Immature natural killer cell (primary cell): ENCODE results near the gene GATC. TPM values are rescaled to one million over a fixed set of nuclear protein-coding genes. Genes with fewer than 3 reads are reported as not detected.
"Not testable (repeated sequence)": the region's sequence is repeated elsewhere in the genome, so short reads cannot be mapped to it uniquely, and the experiment has no call there.

ENCODE experiments used
- DNase-seq, 3 donors: peaks; one replicate each; pipeline ENCODE4 v3.0.0; 2022; ENCODE audit warnings: mixed read lengths in 1 of 3
- H3K27ac Mint-ChIP-seq, 6 donors: one replicate each; pipeline ENCODE4 v1.8.0; 2020; ENCODE audit warnings: mixed read lengths in 6 of 6, mild to moderate bottlenecking in 5 of 6, inconsistent platforms in 4 of 6, moderate library complexity in 3 of 6
- H3K27me3 Mint-ChIP-seq, 3 donors: one replicate each; pipeline ENCODE4 v1.8.0; 2020 to 2021; ENCODE audit warnings: low read depth in 3 of 3, mild to moderate bottlenecking in 3 of 3, mixed read lengths in 3 of 3, moderate library complexity in 3 of 3, inconsistent platforms in 1 of 3
- H3K36me3 Mint-ChIP-seq, 3 donors: one replicate each; pipeline ENCODE4 v1.8.0; 2020; ENCODE audit warnings: mixed read lengths in 3 of 3, inconsistent platforms in 2 of 3, mild to moderate bottlenecking in 2 of 3
- H3K4me1 Mint-ChIP-seq, 2 donors: one replicate each; pipeline ENCODE4 v1.8.0; 2020; ENCODE audit warnings: inconsistent platforms in 2 of 2, mild to moderate bottlenecking in 2 of 2, mixed read lengths in 2 of 2, moderate library complexity in 1 of 2
- H3K4me3 Mint-ChIP-seq, 5 donors: one replicate each; pipeline ENCODE4 v1.8.0; 2020; ENCODE audit warnings: mild to moderate bottlenecking in 5 of 5, mixed read lengths in 5 of 5, inconsistent platforms in 3 of 5, moderate library complexity in 3 of 5
- H3K9me3 Mint-ChIP-seq, 6 donors: one replicate each; pipeline ENCODE4 v1.8.0; 2020; ENCODE audit warnings: mild to moderate bottlenecking in 6 of 6, mixed read lengths in 6 of 6, inconsistent platforms in 4 of 6, moderate library complexity in 3 of 6
- polyA plus RNA-seq, 3 donors: library from polyadenylated mRNA; unstranded; fragments of 300-500 nt; fragmentation: Illumina TruSeq; gene quantifications; one replicate each; pipeline ENCODE4 v1.2.3, GENCODE V29; 2021

The GATC gene
- polyA plus RNA-seq, 3 donors from 2014 or later: 8.3 to 26.7 (median 23.3) TPM

GRCh38 chr12:120485961-120486881 lies 40.0 kb downstream of the GATC start:
- no peak for DNase-seq
- Mint-ChIP-seq H3K27ac (no peak overlapping the region), H3K36me3 (peaks cover 13 to 24% (median 15%) of the 10 kb centered on the region in 3 donors), H3K9me3 (no peaks in the 10 kb centered on the region), H3K4me3 (no peak overlapping the region), H3K27me3 (peaks cover 0 to 4% (median 2%) of the 10 kb centered on the region in 3 donors), H3K4me1 (peaks cover 36 to 44% of the 10 kb centered on the region in 2 donors)

GRCh38 chr12:120487552-120487951 lies 41.3 kb downstream of the GATC start:
- not testable (repeated sequence) for DNase-seq, H3K4me3 Mint-ChIP-seq, H3K27me3 Mint-ChIP-seq, H3K9me3 Mint-ChIP-seq
- peaks cover 11 to 22% (median 15%) of the 10 kb centered on the region in 3 donors for H3K36me3 Mint-ChIP-seq
- H3K27ac Mint-ChIP-seq: peak overlapping the region in 2 of 6 donors; percentile 8 to 23
- peaks cover 24 to 31% of the 10 kb centered on the region in 2 donors for H3K4me1 Mint-ChIP-seq

- H3K4me1 Mint-ChIP-seq: peaks cover 19 to 25% of the 10 kb centered on the region in 2 donors
- H3K36me3 Mint-ChIP-seq: peaks cover 9 to 20% (median 15%) of the 10 kb centered on the region in 3 donors
- H3K9me3 Mint-ChIP-seq: no peaks in the 10 kb centered on the region
- H3K27me3 Mint-ChIP-seq: no peaks in the 10 kb centered on the region
- peak overlapping the region in 4 of 6 donors; percentile 17 to 45 (median 32) for H3K27ac Mint-ChIP-seq
- no peak for DNase-seq
- no peak overlapping the region for H3K4me3 Mint-ChIP-seq
Observed at GRCh38 chr12:120488057-120488640, 41.9 kb downstream of the GATC start.

GRCh38 chr12:120489018-120489417 lies 42.8 kb downstream of the GATC start:
- DNase-seq: no peak
- Mint-ChIP-seq H3K36me3 (peaks cover 5 to 12% (median 11%) of the 10 kb centered on the region in 3 donors), H3K4me3 (no peak overlapping the region), H3K4me1 (peaks cover 11 to 16% of the 10 kb centered on the region in 2 donors), H3K9me3 (no peaks in the 10 kb centered on the region), H3K27ac (peak overlapping the region in 2 of 6 donors; percentile 9 to 22), H3K27me3 (no peaks in the 10 kb centered on the region)

- Mint-ChIP-seq H3K27me3 (peaks cover 0 to 2% (median 0%) of the 10 kb centered on the region in 3 donors), H3K27ac (peak overlapping the region in 1 of 6 donors; percentile 55), H3K4me1 (peaks cover 16 to 21% of the 10 kb centered on the region in 2 donors), H3K4me3 (no peak overlapping the region), H3K36me3 (peaks cover 5 to 11% (median 10%) of the 10 kb centered on the region in 3 donors), H3K9me3 (no peaks in the 10 kb centered on the region)
- no peak for DNase-seq
Observed at GRCh38 chr12:120490325-120490724, 44.1 kb downstream of the GATC start.

GRCh38 chr12:120490833-120491512 lies 44.7 kb downstream of the GATC start:
- Mint-ChIP-seq H3K4me3 (no peak overlapping the region), H3K9me3 (no peaks in the 10 kb centered on the region), H3K27me3 (peaks cover 3 to 5% (median 3%) of the 10 kb centered on the region in 3 donors), H3K4me1 (peaks cover 20 to 28% of the 10 kb centered on the region in 2 donors), H3K36me3 (peaks cover 5 to 11% (median 10%) of the 10 kb centered on the region in 3 donors), H3K27ac (peak overlapping the region in 4 of 6 donors; percentile 27 to 68 (median 48))
- DNase-seq: no peak

GRCh38 chr12:120495186-120495730 lies 49.0 kb downstream of the GATC start:
- Mint-ChIP-seq H3K36me3 (peaks cover 0 to 7% (median 0%) of the 10 kb centered on the region in 3 donors), H3K4me3 (peak overlapping the region; percentile 88 to 98 (median 94)), H3K4me1 (peaks cover 32 to 50% of the 10 kb centered on the region in 2 donors), H3K27ac (peak overlapping the region; percentile 86 to 94 (median 88)), H3K9me3 (no peaks in the 10 kb centered on the region), H3K27me3 (peaks cover 3 to 8% (median 6%) of the 10 kb centered on the region in 3 donors)
- DNase-seq: no peak

- peaks cover 36 to 52% of the 10 kb centered on the region in 2 donors for H3K4me1 Mint-ChIP-seq
- no peaks in the 10 kb centered on the region for H3K9me3 Mint-ChIP-seq
- peak within 1 kb of the TSS; percentile 87 to 94 (median 91) for H3K27ac Mint-ChIP-seq
- H3K4me3 Mint-ChIP-seq: peak within 1 kb of the TSS; percentile 88 to 98 (median 94)
- H3K27me3 Mint-ChIP-seq: peaks cover 3 to 8% (median 6%) of the 10 kb centered on the region in 3 donors
- DNase-seq: peak; percentile 96 to 97 (median 97)
- peaks cover 0 to 7% (median 4%) of the 10 kb centered on the region in 3 donors for H3K36me3 Mint-ChIP-seq
Observed at GRCh38 chr12:120495731-120496412, 49.6 kb downstream of the GATC start, which contains the start of gene DYNLL1. Gene DYNLL1 (plus strand): TSS chr12:120496113. CDS start chr12:120496422, 309 bp downstream.

- peak; percentile 64 to 66 (median 65) for DNase-seq
- Mint-ChIP-seq H3K4me1 (peaks cover 36 to 53% of the 10 kb centered on the region in 2 donors), H3K27ac (peak overlapping the region; percentile 87 to 94 (median 90)), H3K36me3 (peaks cover 0 to 7% (median 4%) of the 10 kb centered on the region in 3 donors), H3K9me3 (no peaks in the 10 kb centered on the region), H3K27me3 (peaks cover 3 to 8% (median 6%) of the 10 kb centered on the region in 3 donors), H3K4me3 (peak overlapping the region; percentile 88 to 98 (median 94))
Observed at GRCh38 chr12:120496413-120497340, 50.4 kb downstream of the GATC start.

- Mint-ChIP-seq H3K27me3 (peaks cover 3 to 8% (median 6%) of the 10 kb centered on the region in 3 donors), H3K9me3 (no peaks in the 10 kb centered on the region), H3K4me1 (peaks cover 36 to 53% of the 10 kb centered on the region in 2 donors), H3K4me3 (peak overlapping the region; percentile 88 to 98 (median 94)), H3K36me3 (peaks cover 0 to 7% (median 4%) of the 10 kb centered on the region in 3 donors), H3K27ac (peak overlapping the region; percentile 87 to 94 (median 90))
- DNase-seq: no peak
Observed at GRCh38 chr12:120497524-120498150, 51.4 kb downstream of the GATC start.

GRCh38 chr12:120498870-120499515 lies 52.7 kb downstream of the GATC start:
- Mint-ChIP-seq H3K36me3 (peaks cover 8 to 17% (median 11%) of the 10 kb centered on the region in 3 donors), H3K4me3 (no peak overlapping the region), H3K4me1 (peaks cover 36 to 53% of the 10 kb centered on the region in 2 donors), H3K27me3 (peaks cover 3 to 8% (median 6%) of the 10 kb centered on the region in 3 donors), H3K27ac (peak overlapping the region; percentile 22 to 89 (median 64)), H3K9me3 (no peaks in the 10 kb centered on the region)
- no peak for DNase-seq
